GM12891 (cell line): ENCODE data around the gene PARPBP.

Source experiments
- DNase-seq: peaks from one replicate; pipeline ENCODE4 v3.0.0; 2011; ENCODE audit warnings: low spot score; ENCODE audit not compliant: insufficient read length
- FAIRE-seq: peaks from 2 replicates; lab custom pipeline; 2011; peaks lifted over from hg19 to GRCh38; lab: Jason Lieb, UNC
- PAX5 ChIP-seq: IDR thresholded peaks from 2 replicates; pipeline ENCODE4 v1.6.1; 2011; ENCODE audit warnings: low read length, moderate library complexity, mild to moderate bottlenecking; ENCODE audit not compliant: insufficient read depth, severe bottlenecking
- POLR2A ChIP-seq: IDR thresholded peaks from 2 replicates; pipeline ENCODE4 v1.6.1; 2011; ENCODE audit warnings: low read depth, low read length, control low read depth
- POLR2AphosphoS5 ChIP-seq: IDR thresholded peaks from 2 replicates; pipeline ENCODE4 v1.6.1; 2011; ENCODE audit warnings: low read depth, low read length, control low read depth
- POU2F2 ChIP-seq: IDR thresholded peaks from 2 replicates; pipeline ENCODE4 v1.6.1; 2011; ENCODE audit warnings: low read depth, mild to moderate bottlenecking, control low read depth, low read length, moderate library complexity
- SPI1 ChIP-seq: IDR thresholded peaks from 2 replicates; pipeline ENCODE4 v1.6.1; 2011; ENCODE audit warnings: low read depth, low read length, control low read depth
- TAF1 ChIP-seq: IDR thresholded peaks from 2 replicates; pipeline ENCODE4 v1.6.1; 2011; ENCODE audit warnings: low read depth, low read length, control low read depth

Gene PARPBP

GRCh38 chr12:102163383-102163782, 43.4 kb downstream of the PARPBP start:
- no peak for DNase-seq
- TF ChIP-seq POLR2AphosphoS5 (no peak), POLR2A (no peak), POU2F2 (no peak), SPI1 (no peak), TAF1 (no peak), PAX5 (no peak)
- no peak for FAIRE-seq

- no peak for TF ChIP-seq POU2F2
- TF ChIP-seq POLR2AphosphoS5: no peak
- TF ChIP-seq SPI1: no peak
- no peak for TF ChIP-seq TAF1
- no peak for DNase-seq
- peak; percentile 64 for FAIRE-seq
Observed at GRCh38 chr12:102167821-102168604, 48.0 kb downstream of the PARPBP start.

- DNase-seq (no peak), FAIRE-seq (peak; percentile 76)
- TF ChIP-seq POLR2AphosphoS5 (no peak), SPI1 (no peak)
Observed at GRCh38 chr12:102169922-102170621, 50.1 kb downstream of the PARPBP start.

- no peak for TF ChIP-seq POLR2AphosphoS5
- TF ChIP-seq PAX5: no peak
- TF ChIP-seq POU2F2: no peak
- FAIRE-seq (no peak), DNase-seq (no peak)
Observed at GRCh38 chr12:102171951-102172350, 52.0 kb downstream of the PARPBP start.

- no peak for TF ChIP-seq POLR2AphosphoS5
- no peak for TF ChIP-seq PAX5
- TF ChIP-seq POU2F2: no peak
- no peak for TF ChIP-seq SPI1
- TF ChIP-seq TAF1: no peak
- TF ChIP-seq POLR2A: no peak
- DNase-seq (no peak), FAIRE-seq (no peak)
Observed at GRCh38 chr12:102172436-102172835, 52.5 kb downstream of the PARPBP start.

- DNase-seq: no peak
- TF ChIP-seq POU2F2: no peak
- no peak for TF ChIP-seq TAF1
- TF ChIP-seq SPI1: no peak
- no peak for TF ChIP-seq POLR2AphosphoS5
- no peak for TF ChIP-seq POLR2A
- no peak for TF ChIP-seq PAX5
- FAIRE-seq: peak; percentile 50
Observed at GRCh38 chr12:102174117-102174516, 54.1 kb downstream of the PARPBP start.

GRCh38 chr12:102174761-102175160, 54.8 kb downstream of the PARPBP start:
- no peak for FAIRE-seq
- DNase-seq: no peak
- TF ChIP-seq PAX5 (no peak), TAF1 (no peak), POLR2AphosphoS5 (no peak), SPI1 (no peak), POLR2A (no peak)

- FAIRE-seq (no peak), DNase-seq (no peak)
- TF ChIP-seq PAX5: no peak
- TF ChIP-seq POU2F2: no peak
- TF ChIP-seq TAF1: no peak
- no peak for TF ChIP-seq SPI1
Observed at GRCh38 chr12:102182635-102183034, 62.7 kb downstream of the PARPBP start.

- no peak for TF ChIP-seq PAX5
- no peak for TF ChIP-seq POLR2A
- no peak for TF ChIP-seq POLR2AphosphoS5
- FAIRE-seq: no peak
- DNase-seq: no peak
Observed at GRCh38 chr12:102195826-102196225, 75.8 kb downstream of the PARPBP start.

GRCh38 chr12:102197789-102198188, 77.8 kb downstream of the PARPBP start, which contains the start of gene PMCH:
Gene PMCH, minus strand, starts transcription at chr12:102197833. Its CDS starts 63 bp downstream, at chr12:102197770.
- no peak for TF ChIP-seq TAF1
- no peak for TF ChIP-seq SPI1
- TF ChIP-seq POU2F2: no peak
- TF ChIP-seq POLR2AphosphoS5: no peak
- no peak for TF ChIP-seq PAX5
- DNase-seq: peak; percentile 6
- FAIRE-seq: no peak
